Endothelial cell (in vitro differentiated cells): Measurements from ENCODE around the gene FBXO3. TPM values are rescaled to one million over a fixed set of nuclear protein-coding genes. Genes with fewer than 3 reads are reported as not detected.
A peak's percentile ranks its signal among the peaks of the same experiment; 100 is the strongest.

Source experiments
- DNase-seq: peaks from one replicate; pipeline ENCODE4 v3.0.0; 2021; ENCODE audit warnings: low spot score
- H3K27ac Mint-ChIP-seq: one replicate; pipeline ENCODE4 v1.8.0; 2021; ENCODE audit warnings: mixed read lengths, inconsistent platforms; ENCODE audit not compliant: unreplicated experiment
- H3K27me3 Mint-ChIP-seq: one replicate; pipeline ENCODE4 v1.8.0; 2021; ENCODE audit warnings: mild to moderate bottlenecking, moderate library complexity, mixed read lengths, inconsistent platforms; ENCODE audit not compliant: unreplicated experiment
- H3K36me3 Mint-ChIP-seq: one replicate; pipeline ENCODE4 v1.8.0; 2021; ENCODE audit warnings: mild to moderate bottlenecking, low read depth, mixed read lengths, inconsistent platforms; ENCODE audit not compliant: unreplicated experiment
- H3K4me1 Mint-ChIP-seq: one replicate; pipeline ENCODE4 v1.8.0; 2021; ENCODE audit warnings: mild to moderate bottlenecking, mixed read lengths, inconsistent platforms; ENCODE audit not compliant: unreplicated experiment
- H3K4me3 Mint-ChIP-seq: one replicate; pipeline ENCODE4 v1.8.0; 2021; ENCODE audit warnings: mild to moderate bottlenecking, mixed read lengths, inconsistent platforms; ENCODE audit not compliant: unreplicated experiment
- H3K9me3 Mint-ChIP-seq: one replicate; pipeline ENCODE4 v1.8.0; 2021; ENCODE audit warnings: mixed read lengths, inconsistent platforms; ENCODE audit not compliant: unreplicated experiment
- total RNA-seq: library from RNA; stranded (reverse); fragmentation: NEBNext Ultra II Directional; extraction: Animal tissue kit (Norgen Biotek cat#: 25700); gene quantifications from one replicate; pipeline ENCODE4 v1.2.1, GENCODE V29; 2021; ENCODE audit not compliant: unreplicated experiment
- TF ChIP-seq, protein P1 (sequence below): fragments of 200-600 bp; sonication (generic); IDR thresholded peaks from one replicate; pipeline ENCODE4 v1.5.0; 2021; ENCODE audit warnings: antibody characterized with exemption; ENCODE audit not compliant: unreplicated experiment

Gene FBXO3
- total RNA-seq, 1 donor from 2014 or later = 22.6 TPM

GRCh38 chr11:33775832-33776470 lies 1.6 kb upstream of the FBXO3 start:
- Mint-ChIP-seq H3K4me3 (peak overlapping the region; percentile 45), H3K27ac (no peak overlapping the region), H3K27me3 (peaks cover 9% of the 10 kb centered on the region), H3K36me3 (peaks cover 5% of the 10 kb centered on the region), H3K4me1 (peaks cover 22% of the 10 kb centered on the region), H3K9me3 (no peaks in the 10 kb centered on the region)
- TF ChIP-seq, protein P1, sequence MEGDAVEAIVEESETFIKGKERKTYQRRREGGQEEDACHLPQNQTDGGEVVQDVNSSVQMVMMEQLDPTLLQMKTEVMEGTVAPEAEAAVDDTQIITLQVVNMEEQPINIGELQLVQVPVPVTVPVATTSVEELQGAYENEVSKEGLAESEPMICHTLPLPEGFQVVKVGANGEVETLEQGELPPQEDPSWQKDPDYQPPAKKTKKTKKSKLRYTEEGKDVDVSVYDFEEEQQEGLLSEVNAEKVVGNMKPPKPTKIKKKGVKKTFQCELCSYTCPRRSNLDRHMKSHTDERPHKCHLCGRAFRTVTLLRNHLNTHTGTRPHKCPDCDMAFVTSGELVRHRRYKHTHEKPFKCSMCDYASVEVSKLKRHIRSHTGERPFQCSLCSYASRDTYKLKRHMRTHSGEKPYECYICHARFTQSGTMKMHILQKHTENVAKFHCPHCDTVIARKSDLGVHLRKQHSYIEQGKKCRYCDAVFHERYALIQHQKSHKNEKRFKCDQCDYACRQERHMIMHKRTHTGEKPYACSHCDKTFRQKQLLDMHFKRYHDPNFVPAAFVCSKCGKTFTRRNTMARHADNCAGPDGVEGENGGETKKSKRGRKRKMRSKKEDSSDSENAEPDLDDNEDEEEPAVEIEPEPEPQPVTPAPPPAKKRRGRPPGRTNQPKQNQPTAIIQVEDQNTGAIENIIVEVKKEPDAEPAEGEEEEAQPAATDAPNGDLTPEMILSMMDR = no peak
- DNase-seq = no peak

DNA sequence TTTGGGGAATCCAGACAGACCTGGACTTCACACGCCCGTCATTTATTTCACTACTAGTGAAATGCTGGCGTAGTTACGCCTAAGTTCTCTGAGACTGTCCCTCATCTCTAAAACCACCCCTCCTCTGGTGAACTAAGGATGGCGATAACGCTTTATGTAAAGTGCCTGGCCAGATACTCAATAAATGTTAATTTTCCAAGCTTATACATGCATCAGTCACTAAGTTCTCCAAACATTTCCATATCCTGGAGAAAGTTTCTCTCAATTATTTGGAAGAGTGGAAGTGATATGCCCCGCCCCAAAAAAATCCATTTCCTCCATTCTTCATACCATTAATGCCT lies 1.1 kb upstream of the FBXO3 start:
- Mint-ChIP-seq H3K27me3 (peaks cover 9% of the 10 kb centered on the region), H3K27ac (no peak overlapping the region), H3K9me3 (no peaks in the 10 kb centered on the region), H3K36me3 (peaks cover 5% of the 10 kb centered on the region), H3K4me1 (peaks cover 22% of the 10 kb centered on the region), H3K4me3 (peak overlapping the region; percentile 95)
- no peak for DNase-seq
- TF ChIP-seq, protein P1 = no peak

DNA sequence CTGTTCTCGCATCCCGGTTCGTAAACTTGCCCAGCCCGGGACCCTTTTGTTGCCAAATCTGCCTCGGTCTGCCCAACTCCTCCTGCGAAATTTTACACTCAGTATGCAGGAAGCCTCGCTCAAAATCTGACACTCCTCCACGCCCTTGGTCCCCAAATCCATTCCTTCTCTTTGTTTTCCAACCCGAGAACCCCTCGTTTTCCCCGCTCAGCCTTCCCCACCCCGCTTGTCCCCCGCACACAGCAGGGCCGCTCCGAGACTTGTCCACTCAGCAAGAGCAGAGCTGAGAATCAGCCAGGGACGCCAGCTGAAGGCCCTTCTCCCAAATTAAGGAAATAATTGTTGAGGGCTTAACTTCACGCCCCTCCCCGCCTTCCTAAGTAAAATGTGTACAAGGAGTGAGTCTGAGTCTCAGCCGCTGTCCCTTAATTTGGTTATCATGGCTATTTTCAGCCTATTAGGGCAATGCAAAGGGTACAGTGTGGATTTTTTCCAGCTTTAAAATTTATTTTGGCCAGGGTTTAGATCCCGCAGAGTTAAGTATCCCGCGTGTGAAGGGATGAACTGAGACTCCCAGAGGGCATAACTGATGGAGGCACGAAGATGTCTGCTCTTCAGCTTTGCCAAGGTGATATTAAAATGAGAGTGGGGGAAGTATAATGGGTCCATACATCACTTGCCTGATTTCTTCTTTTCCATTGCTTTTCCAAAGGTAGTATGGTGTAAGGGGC lies 581 bp upstream of the FBXO3 start:
- Mint-ChIP-seq H3K4me3 (peak overlapping the region; percentile 95), H3K9me3 (no peaks in the 10 kb centered on the region), H3K4me1 (peaks cover 22% of the 10 kb centered on the region), H3K27ac (peak overlapping the region; percentile 68), H3K27me3 (peaks cover 9% of the 10 kb centered on the region), H3K36me3 (peaks cover 5% of the 10 kb centered on the region)
- TF ChIP-seq, protein P1 = no peak
- no peak for DNase-seq

DNA sequence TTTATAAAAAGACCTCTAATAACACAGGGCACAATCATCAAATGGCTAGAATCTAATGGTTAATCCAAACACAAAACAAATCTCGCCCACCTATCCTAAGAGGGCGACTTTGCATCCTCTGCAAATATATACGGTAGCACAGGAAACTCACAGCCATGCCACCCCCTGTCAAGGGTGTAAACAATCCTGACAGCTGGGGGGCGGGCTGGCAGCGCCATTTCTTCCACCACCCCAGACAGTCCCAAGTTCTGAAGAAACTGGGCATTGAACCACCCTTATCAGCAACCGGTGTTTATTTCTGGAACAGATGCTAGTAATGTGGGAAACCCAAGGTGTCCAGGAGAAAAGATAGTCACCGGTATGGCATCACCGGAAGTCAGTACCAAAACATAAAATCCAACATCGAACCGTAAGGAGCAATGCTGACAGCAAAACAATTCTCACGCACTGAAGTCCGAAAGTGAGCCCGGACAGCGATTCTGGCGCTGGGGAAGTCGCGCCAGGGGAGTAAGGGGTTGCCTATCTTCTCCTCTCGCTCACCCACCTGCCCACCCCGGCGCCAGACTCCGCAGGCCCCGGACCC lies 825 bp downstream of the FBXO3 start:
- Mint-ChIP-seq H3K9me3 (no peaks in the 10 kb centered on the region), H3K36me3 (peaks cover 5% of the 10 kb centered on the region), H3K27me3 (peaks cover 8% of the 10 kb centered on the region), H3K27ac (peak overlapping the region; percentile 24), H3K4me3 (peak overlapping the region; percentile 96), H3K4me1 (peaks cover 22% of the 10 kb centered on the region)
- DNase-seq = no peak
- TF ChIP-seq, protein P1 = no peak

- Mint-ChIP-seq H3K4me1 (peaks cover 16% of the 10 kb centered on the region), H3K27ac (no peak overlapping the region), H3K9me3 (no peaks in the 10 kb centered on the region), H3K4me3 (peak overlapping the region; percentile 47), H3K27me3 (peaks cover 8% of the 10 kb centered on the region), H3K36me3 (peaks cover 5% of the 10 kb centered on the region)
- DNase-seq = no peak
- TF ChIP-seq, protein P1 = no peak
These were observed 1.4 kb downstream of the FBXO3 start for GRCh38 chr11:33772870-33773269.
